Upper lobe of right lung (tissue), 1 donor: ENCODE results near the gene PLEKHG4. TPM values are rescaled to one million over a fixed set of nuclear protein-coding genes. Genes with fewer than 3 reads are reported as not detected.

ENCODE experiments used
- ATAC-seq: fragments of 200-7000 bp; cut with Tn5 transposase; one replicate; pipeline ENCODE4 v1.9.1; 2020; ENCODE audit warnings: mild to moderate bottlenecking, moderate library complexity
- DNase-seq: peaks from one replicate; pipeline ENCODE4 v3.0.0-alpha.2; 2020
- H3K27ac ChIP-seq: fragments of 200-600 bp; one replicate; pipeline ENCODE4 v1.8.0; 2022
- H3K27me3 ChIP-seq: fragments of 200-600 bp; one replicate; pipeline ENCODE4 v1.8.0; 2022; ENCODE audit warnings: mild to moderate bottlenecking
- H3K36me3 ChIP-seq: fragments of 200-600 bp; one replicate; pipeline ENCODE4 v1.8.0; 2022
- H3K4me1 ChIP-seq: fragments of 200-600 bp; one replicate; pipeline ENCODE4 v1.8.0; 2022
- H3K4me3 ChIP-seq: fragments of 200-600 bp; one replicate; pipeline ENCODE4 v1.8.0; 2022; ENCODE audit warnings: mild to moderate bottlenecking
- H3K9me3 ChIP-seq: fragments of 200-600 bp; one replicate; pipeline ENCODE4 v1.8.0; 2022
- CTCF ChIP-seq: fragments of 200-600 bp; IDR thresholded peaks from one replicate; pipeline ENCODE4 v1.8.0; 2022; ENCODE audit warnings: antibody characterized with exemption
- intact Hi-C: fragments of 100-400 bp; cut with DNase I; formaldehyde crosslinking; loops from one replicate; pipeline ENCODE4 v1.11.0; 2022
- total RNA-seq: library from RNA; stranded (reverse); fragmentation: NEBNext Ultra II Directional; extraction: Animal tissue kit (Norgen Biotek cat#: 25700); gene quantifications from one replicate; pipeline ENCODE4 v1.2.1, GENCODE V29; 2021
- donor health status: DM: no; HTN: yes; CAD: no; lungs with severe emphysema.

PLEKHG4 gene
- total RNA-seq, 1 donor from 2014 or later, result 16.2 TPM

GRCh38 chr16:67271446-67271845 is 7.9 kb upstream of the PLEKHG4 start:
- no peak overlapping the region for H3K4me3 ChIP-seq
- H3K27ac ChIP-seq, result no peak overlapping the region
- intact Hi-C loops, result loop anchor here (10.0 kb wide), 1 partner anchor 123 kb away; the partner anchor contains the start of gene TPPP3
- DNase-seq, result no peak
- no peaks in the 10 kb centered on the region for H3K4me1 ChIP-seq
- no peak for TF ChIP-seq CTCF
- H3K9me3 ChIP-seq, result no peaks in the 10 kb centered on the region
- peaks cover 5% of the 10 kb centered on the region for H3K36me3 ChIP-seq
- no peaks in the 10 kb centered on the region for H3K27me3 ChIP-seq
- peak; percentile 6 for ATAC-seq

- DNase-seq (no peak), ATAC-seq (no peak)
- Histone ChIP-seq H3K36me3 (peaks cover 8% of the 10 kb centered on the region), H3K27me3 (no peaks in the 10 kb centered on the region), H3K4me1 (peaks cover 15% of the 10 kb centered on the region), H3K4me3 (no peak overlapping the region), H3K9me3 (no peaks in the 10 kb centered on the region), H3K27ac (no peak overlapping the region)
- intact Hi-C loops, result loop anchor here (10.0 kb wide), 1 partner anchor 119 kb away; the partner anchor contains the start of gene TPPP3
- no peak for TF ChIP-seq CTCF
Observed at GRCh38 chr16:67275321-67275720, 4.0 kb upstream of the PLEKHG4 start.

- ATAC-seq, result no peak
- TF ChIP-seq CTCF, result no peak
- Histone ChIP-seq H3K36me3 (peaks cover 8% of the 10 kb centered on the region), H3K27ac (peak overlapping the region; percentile 17), H3K4me3 (peak overlapping the region; percentile 1), H3K27me3 (no peaks in the 10 kb centered on the region), H3K4me1 (peaks cover 15% of the 10 kb centered on the region), H3K9me3 (no peaks in the 10 kb centered on the region)
- intact Hi-C loops, result loop anchor here (10.0 kb wide), 1 partner anchor 117 kb away; the partner anchor contains the start of gene TPPP3
- no peak for DNase-seq
Observed at GRCh38 chr16:67277294-67277998, 1.9 kb upstream of the PLEKHG4 start.

GRCh38 chr16:67277999-67278772 is 1.1 kb upstream of the PLEKHG4 start:
- Histone ChIP-seq H3K4me1 (peaks cover 15% of the 10 kb centered on the region), H3K27me3 (no peaks in the 10 kb centered on the region), H3K9me3 (no peaks in the 10 kb centered on the region), H3K36me3 (peaks cover 8% of the 10 kb centered on the region), H3K27ac (peak overlapping the region; percentile 66), H3K4me3 (peak overlapping the region; percentile 68)
- intact Hi-C loops, result loop anchor here (10.0 kb wide), 1 partner anchor 117 kb away; the partner anchor contains the start of gene TPPP3
- ATAC-seq (no peak), DNase-seq (no peak)
- TF ChIP-seq CTCF, result no peak

GRCh38 chr16:67278773-67279295 is 498 bp upstream of the PLEKHG4 start:
- peak; percentile 29 for TF ChIP-seq CTCF
- H3K36me3 ChIP-seq, result peaks cover 8% of the 10 kb centered on the region
- peaks cover 15% of the 10 kb centered on the region for H3K4me1 ChIP-seq
- DNase-seq, result no peak
- H3K27me3 ChIP-seq, result no peaks in the 10 kb centered on the region
- ATAC-seq, result peak; percentile 61
- H3K9me3 ChIP-seq, result no peaks in the 10 kb centered on the region
- intact Hi-C loops, result loop anchor here (10.0 kb wide), 1 partner anchor 116 kb away; the partner anchor contains the start of gene TPPP3
- peak overlapping the region; percentile 66 for H3K27ac ChIP-seq
- H3K4me3 ChIP-seq, result peak overlapping the region; percentile 68
